ENCODE results near the gene LEMD2.

The LEMD2 gene

DNA sequence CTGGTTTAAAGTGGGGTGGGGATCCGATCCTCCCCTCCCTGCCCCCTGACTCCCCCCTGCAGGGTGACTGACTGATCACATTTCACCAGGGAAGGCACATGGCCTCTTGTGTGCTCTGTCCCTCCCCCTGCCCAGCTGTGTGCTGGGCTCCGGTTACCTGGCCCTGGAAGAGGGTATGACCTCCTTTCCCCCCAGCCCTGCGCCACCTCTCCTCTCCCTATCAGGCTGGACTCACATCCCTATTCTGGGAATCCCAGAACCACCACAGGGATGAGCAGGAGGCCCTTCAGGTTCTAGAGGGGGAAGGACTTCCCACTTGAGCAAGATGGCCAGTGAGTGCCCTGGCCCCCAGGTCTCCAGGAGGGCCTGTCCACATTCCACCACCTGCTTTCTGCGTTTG lies 40.1 kb downstream of the LEMD2 start:
- Histone ChIP-seq H3K27me3 (replicated peaks; ENCODE audit: control insufficient read depth, insufficient read depth, low read length) (no peaks in the 10 kb centered on the region; the same call in 1 of the 2 replicates), H3K4me3 (replicated peaks; ENCODE audit: low read depth, low read length) (no peak overlapping the region), H3K36me3 (ENCODE audit: control insufficient read depth, insufficient read depth, low read length) (no peaks in the 10 kb centered on the region)
- TF ChIP-seq, protein P1, sequence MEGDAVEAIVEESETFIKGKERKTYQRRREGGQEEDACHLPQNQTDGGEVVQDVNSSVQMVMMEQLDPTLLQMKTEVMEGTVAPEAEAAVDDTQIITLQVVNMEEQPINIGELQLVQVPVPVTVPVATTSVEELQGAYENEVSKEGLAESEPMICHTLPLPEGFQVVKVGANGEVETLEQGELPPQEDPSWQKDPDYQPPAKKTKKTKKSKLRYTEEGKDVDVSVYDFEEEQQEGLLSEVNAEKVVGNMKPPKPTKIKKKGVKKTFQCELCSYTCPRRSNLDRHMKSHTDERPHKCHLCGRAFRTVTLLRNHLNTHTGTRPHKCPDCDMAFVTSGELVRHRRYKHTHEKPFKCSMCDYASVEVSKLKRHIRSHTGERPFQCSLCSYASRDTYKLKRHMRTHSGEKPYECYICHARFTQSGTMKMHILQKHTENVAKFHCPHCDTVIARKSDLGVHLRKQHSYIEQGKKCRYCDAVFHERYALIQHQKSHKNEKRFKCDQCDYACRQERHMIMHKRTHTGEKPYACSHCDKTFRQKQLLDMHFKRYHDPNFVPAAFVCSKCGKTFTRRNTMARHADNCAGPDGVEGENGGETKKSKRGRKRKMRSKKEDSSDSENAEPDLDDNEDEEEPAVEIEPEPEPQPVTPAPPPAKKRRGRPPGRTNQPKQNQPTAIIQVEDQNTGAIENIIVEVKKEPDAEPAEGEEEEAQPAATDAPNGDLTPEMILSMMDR (IDR thresholded peaks at IDR 0.05; ENCODE audit: insufficient read depth, low read length, poor library complexity, severe bottlenecking): no peak
- no peak for DNase-seq (ENCODE audit: extremely low read depth, insufficient read length)

DNA sequence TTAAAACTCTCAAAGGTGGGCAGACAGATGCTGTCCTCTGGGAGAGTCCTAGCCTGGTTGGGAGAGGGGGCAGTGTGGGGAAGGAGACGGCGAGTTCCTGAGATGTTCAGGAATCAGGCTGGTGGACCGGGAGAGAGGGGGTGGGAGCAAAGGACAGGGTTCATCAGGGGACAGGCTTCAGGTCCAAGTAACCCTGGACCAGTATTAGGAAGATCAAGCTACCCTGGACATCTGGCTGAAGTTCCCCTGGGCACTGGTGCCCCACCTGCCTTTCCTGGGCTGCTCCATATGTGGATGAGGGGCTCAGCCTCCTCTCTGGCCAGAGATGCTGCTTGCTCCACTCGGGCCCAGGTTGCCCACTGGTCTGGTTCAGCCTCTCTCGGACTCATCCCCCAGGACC lies 41.1 kb downstream of the LEMD2 start:
- H3K4me3 ChIP-seq (replicated peaks; ENCODE audit: low read depth, low read length): no peak overlapping the region
- no peaks in the 10 kb centered on the region; the same call in 1 of the 2 replicates for H3K27me3 ChIP-seq (replicated peaks; ENCODE audit: control insufficient read depth, insufficient read depth, low read length)
- no peak for DNase-seq (ENCODE audit: extremely low read depth, insufficient read length)
- TF ChIP-seq, protein P1 (IDR thresholded peaks at IDR 0.05; ENCODE audit: insufficient read depth, low read length, poor library complexity, severe bottlenecking): no peak
- no peaks in the 10 kb centered on the region for H3K36me3 ChIP-seq (ENCODE audit: control insufficient read depth, insufficient read depth, low read length)

DNA sequence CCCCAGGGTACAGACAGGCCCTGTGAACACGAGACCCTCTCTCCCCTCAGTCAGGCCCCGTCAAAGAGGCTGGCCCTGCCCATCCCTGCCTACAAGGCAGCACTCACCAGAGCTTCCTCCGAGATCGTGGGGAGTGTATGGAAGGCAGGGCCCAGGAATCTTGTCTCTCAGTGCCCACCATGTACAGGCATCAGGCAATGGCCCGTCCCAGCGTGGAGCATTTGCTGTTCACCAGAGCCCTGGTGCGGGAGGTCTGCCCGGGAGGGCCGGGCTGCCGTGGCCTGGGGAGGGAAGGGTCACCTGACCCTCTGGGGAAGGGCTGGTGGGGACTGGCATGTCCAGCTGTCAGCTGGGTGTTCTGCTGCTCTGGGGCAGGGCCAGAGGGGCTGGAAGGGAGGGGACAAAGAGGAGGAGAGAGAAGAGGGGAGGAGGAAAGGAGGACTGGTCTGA lies 42.3 kb downstream of the LEMD2 start, which contains the start of gene IP6K3:
IP6K3 (minus strand) TSS at position 255 of the 450 bp plus-strand sequence. CDS start 11,429 bp downstream, outside the sequence.
- no peaks in the 10 kb centered on the region for H3K36me3 ChIP-seq (ENCODE audit: control insufficient read depth, insufficient read depth, low read length)
- TF ChIP-seq, protein P1 (IDR thresholded peaks at IDR 0.05; ENCODE audit: insufficient read depth, low read length, poor library complexity, severe bottlenecking): no peak
- no peak within 1 kb of the TSS for H3K4me3 ChIP-seq (replicated peaks; ENCODE audit: low read depth, low read length)
- no peaks in the 10 kb centered on the region; the same call in 1 of the 2 replicates for H3K27me3 ChIP-seq (replicated peaks; ENCODE audit: control insufficient read depth, insufficient read depth, low read length)
- no peak for DNase-seq (ENCODE audit: extremely low read depth, insufficient read length)

DNA sequence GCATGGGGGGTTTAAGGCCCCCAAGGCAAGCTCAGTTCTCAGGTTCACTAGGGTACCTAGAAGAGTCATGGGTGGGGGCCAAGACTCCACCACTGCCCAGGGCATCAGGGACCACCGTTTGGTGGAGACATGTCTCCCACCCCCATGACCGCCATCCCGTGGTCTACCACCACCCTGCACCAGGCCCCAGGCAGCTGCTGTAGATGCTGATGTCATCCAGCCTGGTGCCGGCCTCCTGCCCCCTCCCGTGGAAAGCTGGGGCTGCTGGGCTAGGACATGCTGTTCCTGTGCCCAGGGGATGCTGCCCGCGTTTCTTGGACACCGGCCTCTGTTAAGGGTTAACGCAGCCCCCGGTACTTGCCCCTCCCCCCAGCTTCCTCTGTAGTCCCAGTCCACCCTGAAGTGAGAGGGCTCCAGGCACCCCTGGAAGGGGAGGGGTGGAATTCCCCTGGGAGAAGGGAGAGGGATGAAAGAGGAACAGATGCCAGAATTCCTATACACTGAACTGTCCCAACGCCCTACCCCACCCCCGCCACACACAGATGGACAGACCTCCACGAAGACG lies 42.8 kb downstream of the LEMD2 start:
- DNase-seq (ENCODE audit: extremely low read depth, insufficient read length): no peak
- no peaks in the 10 kb centered on the region for H3K36me3 ChIP-seq (ENCODE audit: control insufficient read depth, insufficient read depth, low read length)
- no peaks in the 10 kb centered on the region; the same call in 1 of the 2 replicates for H3K27me3 ChIP-seq (replicated peaks; ENCODE audit: control insufficient read depth, insufficient read depth, low read length)
- TF ChIP-seq, protein P1 (IDR thresholded peaks at IDR 0.05; ENCODE audit: insufficient read depth, low read length, poor library complexity, severe bottlenecking): no peak
- H3K4me3 ChIP-seq (replicated peaks; ENCODE audit: low read depth, low read length): no peak overlapping the region

DNA sequence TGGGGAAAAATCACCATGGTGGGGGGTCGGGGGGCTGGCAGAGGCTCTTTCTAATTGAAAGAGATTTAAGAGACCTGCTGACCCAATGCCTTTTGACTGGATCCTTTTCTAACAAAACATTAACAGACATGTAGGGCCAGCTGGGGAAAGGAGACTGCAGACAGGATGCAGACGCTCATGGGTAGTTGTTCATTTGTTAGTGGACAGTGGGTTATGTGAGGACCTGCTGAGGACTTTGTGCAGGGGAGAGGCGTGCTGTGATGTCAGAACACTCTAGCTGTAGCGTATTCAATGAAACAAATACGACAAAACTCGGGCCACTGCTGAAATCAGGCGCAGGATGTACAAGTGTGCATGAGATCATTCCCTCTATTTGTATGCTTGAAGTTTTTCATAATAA lies 43.4 kb downstream of the LEMD2 start:
- TF ChIP-seq, protein P1 (IDR thresholded peaks at IDR 0.05; ENCODE audit: insufficient read depth, low read length, poor library complexity, severe bottlenecking): no peak
- Histone ChIP-seq H3K36me3 (ENCODE audit: control insufficient read depth, insufficient read depth, low read length) (no peaks in the 10 kb centered on the region), H3K27me3 (replicated peaks; ENCODE audit: control insufficient read depth, insufficient read depth, low read length) (no peaks in the 10 kb centered on the region; the same call in 1 of the 2 replicates), H3K4me3 (replicated peaks; ENCODE audit: low read depth, low read length) (no peak overlapping the region)
- no peak for DNase-seq (ENCODE audit: extremely low read depth, insufficient read length)

All from GM06990 (cell line).